B cell (primary cell): ENCODE data around the gene PLEKHH1. TPM values are rescaled to one million over a fixed set of nuclear protein-coding genes. Genes with fewer than 3 reads are reported as not detected.

Experiments used
- ATAC-seq: fragments of 200-7000 bp; cut with Tn5 transposase; one replicate; pipeline ENCODE4 v1.10.0; 2021; ENCODE audit warnings: low read depth, mild to moderate bottlenecking, moderate number of reproducible peaks, moderate library complexity
- CTCF ChIA-PET: fragments of 350-600 bp; sonication (Branson Sonifier 250); formaldehyde crosslinking; loops from one replicate; lab custom pipeline; 2021; ENCODE audit warnings: antibody characterized with exemption, inconsistent platforms; lab: Charles Lee
- POLR2A ChIA-PET: fragments of 350-600 bp; sonication (Branson Sonifier 250); formaldehyde crosslinking; loops from one replicate; lab custom pipeline; 2021; ENCODE audit warnings: antibody characterized with exemption; lab: Charles Lee
- DNase-seq: peaks from one replicate; pipeline ENCODE4 v3.0.0; 2013
- H2AFZ ChIP-seq: 2 replicates; pipeline ENCODE4 v1.6.1; 2012; ENCODE audit warnings: mild to moderate bottlenecking, low read depth, low read length; ENCODE audit not compliant: insufficient read depth, poor library complexity, severe bottlenecking
- H3K27ac ChIP-seq, 2 donors: 1 replicate in 1 of 2; 2 replicates in 1 of 2; pipeline ENCODE4 v1.5.1; 2012 to 2013; ENCODE audit warnings: low read length in 2 of 2, mild to moderate bottlenecking in 2 of 2, moderate library complexity in 1 of 2
- H3K27me3 ChIP-seq, 4 experiments: fragments of 200-600 bp in 1 of 4; sonication (generic) in 1 of 4; replicated peaks in 1 of 4; 1 replicate in 2 of 4; 2 replicates in 2 of 4; pipeline versions ENCODE4 v1.6.1 to v1.7.0; 2013 to 2016; ENCODE audit warnings: low read length in 3 of 4, mild to moderate bottlenecking in 2 of 4, mixed read lengths in 1 of 4, moderate library complexity in 1 of 4; ENCODE audit not compliant: insufficient read depth in 4 of 4, control insufficient read depth in 3 of 4; ENCODE audit errors: control extremely low read depth in 1 of 4
- H3K36me3 ChIP-seq, 2 experiments: replicated peaks in 1 of 2; 1 replicate in 1 of 2; 2 replicates in 1 of 2; pipeline versions ENCODE4 v1.6.1 to v1.7.1; 2013; ENCODE audit warnings: low read length in 1 of 2; ENCODE audit not compliant: insufficient read depth in 2 of 2, control insufficient read depth in 1 of 2; ENCODE audit errors: control extremely low read depth in 1 of 2, extremely low read depth in 1 of 2
- H3K4me1 ChIP-seq, 2 donors: fragments of 200-600 bp in 1 of 2; sonication (generic) in 1 of 2; 1 replicate in 1 of 2; 2 replicates in 1 of 2; pipeline versions ENCODE4 v1.5.1 to v1.6.1; 2013 to 2017; ENCODE audit warnings: low read length in 2 of 2; ENCODE audit not compliant: control insufficient read depth in 2 of 2, insufficient read depth in 2 of 2
- H3K4me2 ChIP-seq: replicated peaks from 2 replicates; pipeline ENCODE3; 2012; ENCODE audit warnings: mild to moderate bottlenecking, low read depth, low read length; ENCODE audit not compliant: poor library complexity, severe bottlenecking
- H3K4me3 ChIP-seq, 5 experiments: fragments of 200-600 bp in 1 of 5; sonication (generic) in 1 of 5; 1 replicate in 3 of 5; 2 replicates in 2 of 5; pipeline versions ENCODE4 v1.5.1 to v1.7.0; 2011 to 2016; ENCODE audit warnings: low read length in 4 of 5, mild to moderate bottlenecking in 4 of 5, low read depth in 2 of 5, control low read depth in 1 of 5, moderate library complexity in 1 of 5; ENCODE audit not compliant: insufficient read depth in 1 of 5; ENCODE audit errors: control extremely low read depth in 1 of 5, extremely low read depth in 1 of 5
- H3K79me2 ChIP-seq: fragments of 200-600 bp; sonication (generic); one replicate; pipeline ENCODE4 v1.6.0; 2016; ENCODE audit warnings: low read length; ENCODE audit not compliant: control insufficient read depth, insufficient read depth
- H3K9ac ChIP-seq: fragments of 200-600 bp; sonication (generic); 2 replicates; pipeline ENCODE4 v1.6.1; 2017; ENCODE audit warnings: mild to moderate bottlenecking, low read length, moderate library complexity
- H3K9me3 ChIP-seq, 3 donors: one replicate each; pipeline versions ENCODE4 v1.6.1 to v1.7.1; 2013; ENCODE audit warnings: low read length in 2 of 3; ENCODE audit not compliant: control insufficient read depth in 2 of 3, insufficient read depth in 1 of 3; ENCODE audit errors: control extremely low read depth in 1 of 3
- H4K20me1 ChIP-seq: 2 replicates; pipeline ENCODE4 v1.6.0; 2012; ENCODE audit warnings: mild to moderate bottlenecking, low read length; ENCODE audit not compliant: insufficient read depth, control insufficient read depth, poor library complexity, severe bottlenecking
- H3K27ac Mint-ChIP-seq: one replicate; pipeline ENCODE4 v1.8.0; 2021; ENCODE audit warnings: mixed read lengths
- H3K27me3 Mint-ChIP-seq: one replicate; pipeline ENCODE4 v1.8.0; 2021; ENCODE audit warnings: mixed read lengths
- H3K4me1 Mint-ChIP-seq: one replicate; pipeline ENCODE4 v1.8.0; 2021; ENCODE audit warnings: mixed read lengths
- H3K4me3 Mint-ChIP-seq: one replicate; pipeline ENCODE4 v1.8.0; 2021; ENCODE audit warnings: mixed read lengths
- H3K9me3 Mint-ChIP-seq: one replicate; pipeline ENCODE4 v1.8.0; 2022; ENCODE audit warnings: mixed read lengths; ENCODE audit not compliant: insufficient read depth
- EZH2 ChIP-seq: IDR thresholded peaks from 2 replicates; pipeline ENCODE4 v1.6.1; 2012; ENCODE audit warnings: borderline replicate concordance, low read depth, mild to moderate bottlenecking, moderate library complexity, low read length; ENCODE audit not compliant: insufficient read depth, poor library complexity, severe bottlenecking
- whole genome bisulfite sequencing: methylation state at CpG from one replicate; pipeline ENCODE4 v1.1.5; 2013; ENCODE audit warnings: missing lambda C conversion rate; ENCODE audit not compliant: insufficient coverage; 5-methylcytosine and 5-hydroxymethylcytosine counted together
- intact Hi-C: fragments of 100-400 bp; cut with micrococcal nuclease; formaldehyde crosslinking; loops from one replicate; pipeline ENCODE4 v1.10.0; 2022
- polyA plus RNA-seq: library from polyadenylated mRNA; depleted of rRNA; stranded (reverse); fragments of >200 nt; gene quantifications from 2 replicates; pipeline ENCODE4 v1.2.3, GENCODE V29; 2012
- total RNA-seq, 2 donors: library from RNA; stranded (reverse); fragments of 120-200 nt in 1 of 2; gene quantifications; 1 replicate in 1 of 2; 2 replicates in 1 of 2; pipeline versions ENCODE4 v1.2.3 to v1.2.4, GENCODE V29; 2013 to 2022
- TF ChIP-seq, protein P1 (sequence below): fragments of 200-600 bp; IDR thresholded peaks from one replicate; pipeline ENCODE4 v1.8.0; 2022; ENCODE audit warnings: antibody characterized with exemption, mild to moderate bottlenecking

Gene PLEKHH1
- total and polyA plus RNA-seq, 2 donors (not counting 1 experiment from before 2014, with no cell fraction given), result 0.17 to 0.37 TPM

GRCh38 chr14:67502867-67503266 lies 30.2 kb upstream of the PLEKHH1 start:
- no peaks in the 10 kb centered on the region for H3K27me3 Mint-ChIP-seq
- DNase-seq, result no peak
- Histone ChIP-seq H3K79me2 (peaks cover 7% of the 10 kb centered on the region), H3K4me3 (no peak overlapping the region), H2AFZ (no peak overlapping the region), H4K20me1 (no peaks in the 10 kb centered on the region), H3K27ac (no peak overlapping the region), H3K4me2 (no peak overlapping the region), H3K27me3 (no peaks in the 10 kb centered on the region), H3K4me1 (no peaks in the 10 kb centered on the region), H3K9me3 (no peaks in the 10 kb centered on the region), H3K9ac (no peak overlapping the region), H3K36me3 (peaks cover 0 to 2% of the 10 kb centered on the region in 2 experiments)
- no peak for ATAC-seq
- TF ChIP-seq EZH2, result no peak
- TF ChIP-seq, protein P1, sequence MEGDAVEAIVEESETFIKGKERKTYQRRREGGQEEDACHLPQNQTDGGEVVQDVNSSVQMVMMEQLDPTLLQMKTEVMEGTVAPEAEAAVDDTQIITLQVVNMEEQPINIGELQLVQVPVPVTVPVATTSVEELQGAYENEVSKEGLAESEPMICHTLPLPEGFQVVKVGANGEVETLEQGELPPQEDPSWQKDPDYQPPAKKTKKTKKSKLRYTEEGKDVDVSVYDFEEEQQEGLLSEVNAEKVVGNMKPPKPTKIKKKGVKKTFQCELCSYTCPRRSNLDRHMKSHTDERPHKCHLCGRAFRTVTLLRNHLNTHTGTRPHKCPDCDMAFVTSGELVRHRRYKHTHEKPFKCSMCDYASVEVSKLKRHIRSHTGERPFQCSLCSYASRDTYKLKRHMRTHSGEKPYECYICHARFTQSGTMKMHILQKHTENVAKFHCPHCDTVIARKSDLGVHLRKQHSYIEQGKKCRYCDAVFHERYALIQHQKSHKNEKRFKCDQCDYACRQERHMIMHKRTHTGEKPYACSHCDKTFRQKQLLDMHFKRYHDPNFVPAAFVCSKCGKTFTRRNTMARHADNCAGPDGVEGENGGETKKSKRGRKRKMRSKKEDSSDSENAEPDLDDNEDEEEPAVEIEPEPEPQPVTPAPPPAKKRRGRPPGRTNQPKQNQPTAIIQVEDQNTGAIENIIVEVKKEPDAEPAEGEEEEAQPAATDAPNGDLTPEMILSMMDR, result no peak
- intact Hi-C loops, result no loop called here
- 81% methylated on average over 6 of the region's 6 CpGs for WGBS
- H3K4me3 Mint-ChIP-seq, result no peak overlapping the region
- CTCF ChIA-PET, result no interaction called here
- H3K9me3 Mint-ChIP-seq, result no peaks in the 10 kb centered on the region
- no peaks in the 10 kb centered on the region for H3K4me1 Mint-ChIP-seq
- H3K27ac Mint-ChIP-seq, result no peak overlapping the region
- POLR2A ChIA-PET, result no interaction called here

DNA sequence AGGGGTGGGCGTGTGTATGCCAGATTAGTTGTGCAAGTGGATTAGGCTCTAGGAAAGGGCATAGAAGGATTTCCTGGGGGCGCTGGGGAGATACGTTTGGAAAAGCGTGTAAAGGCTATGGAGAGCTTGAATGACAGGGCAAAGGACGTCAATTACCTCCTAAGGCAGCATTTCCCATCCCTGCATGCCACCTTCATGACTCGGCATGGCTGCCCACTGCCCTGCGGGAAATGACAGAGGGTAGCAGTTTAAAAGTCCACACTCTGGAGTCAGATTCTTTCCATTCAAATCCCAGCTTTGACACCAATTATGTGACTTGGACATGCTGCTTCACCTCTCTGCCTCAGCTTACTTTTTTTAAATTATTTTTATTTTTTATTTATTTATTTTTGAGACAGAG lies 29.8 kb upstream of the PLEKHH1 start:
- TF ChIP-seq EZH2, result no peak
- TF ChIP-seq, protein P1, result no peak
- H3K9me3 Mint-ChIP-seq, result no peaks in the 10 kb centered on the region
- intact Hi-C loops, result no loop called here
- H3K27me3 Mint-ChIP-seq, result no peaks in the 10 kb centered on the region
- WGBS, result 93% methylated on average over 6 of the region's 7 CpGs
- no peak overlapping the region for H2AFZ ChIP-seq
- no peak overlapping the region for H3K4me3 ChIP-seq
- H3K4me3 Mint-ChIP-seq, result no peak overlapping the region
- POLR2A ChIA-PET, result no interaction called here
- no peaks in the 10 kb centered on the region for H3K4me1 ChIP-seq
- no peaks in the 10 kb centered on the region for H3K9me3 ChIP-seq
- H3K4me2 ChIP-seq, result no peak overlapping the region
- no peak for DNase-seq
- peaks cover 7% of the 10 kb centered on the region for H3K79me2 ChIP-seq
- no peaks in the 10 kb centered on the region for H3K27me3 ChIP-seq
- no peak overlapping the region for H3K9ac ChIP-seq
- H3K27ac Mint-ChIP-seq, result no peak overlapping the region
- CTCF ChIA-PET, result no interaction called here
- peaks cover 3% of the 10 kb centered on the region for H3K4me1 Mint-ChIP-seq
- peaks cover 0 to 2% of the 10 kb centered on the region in 2 experiments for H3K36me3 ChIP-seq
- H4K20me1 ChIP-seq, result no peaks in the 10 kb centered on the region
- no peak overlapping the region for H3K27ac ChIP-seq
- ATAC-seq, result no peak
